Metanephros (tissue), 1 donor: ENCODE measurements around the gene ZNF846. TPM values are rescaled to one million over a fixed set of nuclear protein-coding genes. Genes with fewer than 3 reads are reported as not detected.

ENCODE experiments used
- total RNA-seq: library from RNA; depleted of rRNA; stranded (reverse); fragments of >200 nt; gene quantifications from one replicate; pipeline ENCODE4 v1.2.3, GENCODE V29; 2014

The ZNF846 gene
- total RNA-seq = 34.4 TPM

DNA sequence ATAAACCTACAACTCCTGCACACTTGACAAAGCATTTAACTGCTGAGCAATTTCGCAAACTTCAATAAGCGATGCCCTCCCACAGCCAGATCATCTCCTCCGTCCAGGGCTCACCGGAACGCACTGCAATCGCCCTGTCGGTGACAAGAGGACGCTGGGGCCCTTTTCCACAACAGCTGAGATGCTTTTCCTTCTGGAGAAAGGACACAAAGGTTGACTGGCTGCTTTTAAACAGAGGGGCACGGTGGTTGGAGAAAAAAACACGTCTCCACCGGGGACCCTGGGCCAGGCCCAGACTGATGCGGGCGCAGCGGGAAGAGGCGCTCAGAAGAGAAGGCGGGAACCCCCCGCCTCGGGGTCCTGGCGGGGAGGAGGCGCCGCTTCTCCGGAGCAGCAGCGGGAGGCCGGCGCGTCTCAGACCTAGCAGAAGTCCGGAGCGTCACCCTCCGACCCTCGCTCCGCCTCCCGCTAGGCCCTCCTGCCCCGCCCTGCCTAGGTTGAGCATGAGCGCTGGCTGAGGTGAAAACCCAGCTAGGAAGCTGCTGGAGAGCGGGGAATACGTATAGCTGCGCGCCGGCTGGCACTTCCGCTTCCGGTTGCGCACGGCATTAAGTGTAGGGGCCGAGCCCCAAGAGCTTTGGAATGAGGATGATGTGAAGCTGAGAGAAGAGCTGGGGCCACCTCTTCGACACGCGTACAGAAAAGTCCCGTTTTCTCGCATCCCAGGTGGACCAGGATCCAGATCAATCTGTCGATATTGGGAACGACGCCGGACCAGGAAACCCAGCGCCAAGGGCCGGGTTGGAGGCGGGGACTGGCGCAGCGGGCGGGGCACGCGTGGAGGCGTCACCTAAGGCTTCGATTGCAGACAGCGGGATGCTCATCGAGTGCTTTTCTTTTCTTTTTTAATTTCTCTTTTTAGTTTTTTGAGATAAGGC lies at the start of gene ZNF846:
ZNF846 (minus strand) TSS at position 564 of the 938 bp plus-strand sequence. CDS start 3,788 bp downstream, outside the sequence.

Other genes starting within 250 kb of the ZNF846 start
- 21.9 TPM for gene ZNF426, start 230.1 kb downstream of the ZNF846 start, total RNA-seq
- 47.3 TPM for gene ZNF121, start 184.2 kb downstream of the ZNF846 start, total RNA-seq
- 42.0 TPM for gene ZNF561, start 147.5 kb downstream of the ZNF846 start, total RNA-seq
- gene ZNF562, start 93.6 kb downstream of the ZNF846 start, total RNA-seq = 35.2 TPM
- gene FBXL12, start 50.3 kb upstream of the ZNF846 start, total RNA-seq = 29.4 TPM
- 91.3 TPM for gene UBL5, start 59.2 kb upstream of the ZNF846 start, total RNA-seq
- 70.5 TPM for gene PIN1, start 66.6 kb upstream of the ZNF846 start, total RNA-seq
- gene OLFM2, start 167.8 kb upstream of the ZNF846 start, total RNA-seq = 22.2 TPM
- gene COL5A3, start 241.8 kb upstream of the ZNF846 start, total RNA-seq = 9.5 TPM
- not detected for gene RDH8, start 244.7 kb upstream of the ZNF846 start, total RNA-seq